GM19238 (cell line): Measurements from ENCODE around the gene LITAFD.
"Not testable (repeated sequence)": the region's sequence is repeated elsewhere in the genome, so short reads cannot be mapped to it uniquely, and the experiment has no call there.

Experiments
- DNase-seq: peaks from one replicate; pipeline ENCODE4 v3.0.0; 2011; ENCODE audit warnings: low spot score; ENCODE audit not compliant: insufficient read length

The LITAFD gene

GRCh38 chr16:8882041-8882617, at the start of gene LITAFD:
Gene LITAFD (plus strand): TSS chr16:8882351. CDS start chr16:8884356, 2,005 bp downstream.
- no peak for DNase-seq

- DNase-seq = no peak
Observed at GRCh38 chr16:8832717-8833105, 49.4 kb upstream of the LITAFD start.

GRCh38 chr16:8836797-8837196, 45.4 kb upstream of the LITAFD start:
- not testable (repeated sequence) for DNase-seq

GRCh38 chr16:8837594-8837993, 44.6 kb upstream of the LITAFD start:
- not testable (repeated sequence) for DNase-seq

- DNase-seq = not testable (repeated sequence)
Observed at GRCh38 chr16:8842016-8842415, 40.1 kb upstream of the LITAFD start.

- not testable (repeated sequence) for DNase-seq
Observed at GRCh38 chr16:8843296-8843695, 38.9 kb upstream of the LITAFD start.

- DNase-seq = no peak
Observed at GRCh38 chr16:8845699-8846298, 36.4 kb upstream of the LITAFD start.

GRCh38 chr16:8846401-8846932, 35.7 kb upstream of the LITAFD start:
- no peak for DNase-seq

GRCh38 chr16:8847145-8847544, 35.0 kb upstream of the LITAFD start:
- no peak for DNase-seq

GRCh38 chr16:8847623-8848022, 34.5 kb upstream of the LITAFD start:
- no peak for DNase-seq

- no peak for DNase-seq
Observed at GRCh38 chr16:8848231-8848938, 33.8 kb upstream of the LITAFD start.

GRCh38 chr16:8848939-8849391, 33.2 kb upstream of the LITAFD start:
- no peak for DNase-seq

- no peak for DNase-seq
Observed at GRCh38 chr16:8849411-8850011, 32.6 kb upstream of the LITAFD start.

- no peak for DNase-seq
Observed at GRCh38 chr16:8850279-8850885, 31.8 kb upstream of the LITAFD start.

- no peak for DNase-seq
Observed at GRCh38 chr16:8851761-8852403, 30.3 kb upstream of the LITAFD start.

GRCh38 chr16:8852534-8852933, 29.6 kb upstream of the LITAFD start:
- no peak for DNase-seq

- no peak for DNase-seq
Observed at GRCh38 chr16:8853150-8853549, 29.0 kb upstream of the LITAFD start.

GRCh38 chr16:8853611-8854010, 28.5 kb upstream of the LITAFD start:
- no peak for DNase-seq

GRCh38 chr16:8854298-8854948, 27.7 kb upstream of the LITAFD start:
- DNase-seq = no peak

- no peak for DNase-seq
Observed at GRCh38 chr16:8855051-8855786, 26.9 kb upstream of the LITAFD start.
